ENCODE measurements around the gene DLGAP4.

DLGAP4 gene

DNA sequence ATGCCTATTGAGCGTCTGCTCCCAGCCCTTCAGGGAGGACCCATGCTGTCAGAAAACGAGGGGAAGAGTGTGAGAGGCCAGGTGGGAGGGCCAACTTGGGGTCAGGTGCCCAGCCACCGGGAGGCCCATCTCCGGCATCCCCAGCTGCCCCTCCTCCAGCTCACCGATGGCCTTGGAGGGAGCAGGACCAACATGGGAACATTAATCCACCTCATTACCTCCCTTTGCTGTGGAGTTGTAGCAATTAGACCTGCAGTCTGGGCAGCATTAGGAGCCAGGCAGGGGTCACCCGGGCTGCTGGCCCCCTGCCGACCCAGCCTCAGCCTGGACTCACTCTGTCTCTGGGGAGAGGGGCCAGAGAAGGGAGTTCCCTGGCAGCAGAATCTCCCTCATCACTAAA lies 25.1 kb downstream of the DLGAP4 start:
- Histone ChIP-seq H3K36me3 (ENCODE audit: insufficient read depth) (no peaks in the 10 kb centered on the region), H2AFZ (ENCODE audit: low read depth) (no peak overlapping the region), H3K79me2 (ENCODE audit: insufficient read depth, low read depth) (no peaks in the 10 kb centered on the region), H3K4me2 (no peak overlapping the region), H3K4me3 (IDR thresholded peaks at IDR 0.05; ENCODE audit: insufficient read depth, low read depth, low read length) (no peak overlapping the region), H3K27me3 (ENCODE audit: insufficient read depth, low read depth) (peaks cover 68% of the 10 kb centered on the region), H3K9ac (no peak overlapping the region), H3K4me1 (ENCODE audit: low read depth, poor library complexity, severe bottlenecking) (no peaks in the 10 kb centered on the region), H3K27ac (no peak overlapping the region), H4K20me1 (ENCODE audit: insufficient read depth) (no peaks in the 10 kb centered on the region)
- TF ChIP-seq, protein P1, sequence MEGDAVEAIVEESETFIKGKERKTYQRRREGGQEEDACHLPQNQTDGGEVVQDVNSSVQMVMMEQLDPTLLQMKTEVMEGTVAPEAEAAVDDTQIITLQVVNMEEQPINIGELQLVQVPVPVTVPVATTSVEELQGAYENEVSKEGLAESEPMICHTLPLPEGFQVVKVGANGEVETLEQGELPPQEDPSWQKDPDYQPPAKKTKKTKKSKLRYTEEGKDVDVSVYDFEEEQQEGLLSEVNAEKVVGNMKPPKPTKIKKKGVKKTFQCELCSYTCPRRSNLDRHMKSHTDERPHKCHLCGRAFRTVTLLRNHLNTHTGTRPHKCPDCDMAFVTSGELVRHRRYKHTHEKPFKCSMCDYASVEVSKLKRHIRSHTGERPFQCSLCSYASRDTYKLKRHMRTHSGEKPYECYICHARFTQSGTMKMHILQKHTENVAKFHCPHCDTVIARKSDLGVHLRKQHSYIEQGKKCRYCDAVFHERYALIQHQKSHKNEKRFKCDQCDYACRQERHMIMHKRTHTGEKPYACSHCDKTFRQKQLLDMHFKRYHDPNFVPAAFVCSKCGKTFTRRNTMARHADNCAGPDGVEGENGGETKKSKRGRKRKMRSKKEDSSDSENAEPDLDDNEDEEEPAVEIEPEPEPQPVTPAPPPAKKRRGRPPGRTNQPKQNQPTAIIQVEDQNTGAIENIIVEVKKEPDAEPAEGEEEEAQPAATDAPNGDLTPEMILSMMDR (conservative IDR thresholded peaks at IDR 0.05; ENCODE audit: low read depth, low read length), result no peak

DNA sequence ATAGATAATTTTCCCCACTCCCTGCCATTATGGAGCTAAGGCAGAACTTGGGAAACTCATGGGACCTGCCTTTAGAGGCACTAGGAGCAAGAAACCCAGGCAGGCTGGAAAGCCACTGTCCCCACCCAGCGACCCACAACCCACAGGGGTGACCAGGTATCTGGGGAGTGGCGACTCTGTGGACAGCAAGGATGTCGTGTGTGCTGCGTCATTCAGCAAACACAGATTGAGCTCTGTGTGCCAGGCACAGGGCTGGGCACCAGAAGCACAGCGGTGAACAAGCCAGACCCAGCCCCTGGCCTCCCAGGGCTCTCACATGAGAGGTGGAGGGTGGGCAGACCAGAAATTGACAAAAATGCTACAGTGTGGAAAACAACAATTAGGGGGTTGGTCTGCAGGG lies 27.7 kb downstream of the DLGAP4 start:
- Histone ChIP-seq H2AFZ (ENCODE audit: low read depth) (no peak overlapping the region), H3K4me2 (no peak overlapping the region), H3K4me3 (IDR thresholded peaks at IDR 0.05; ENCODE audit: insufficient read depth, low read depth, low read length) (no peak overlapping the region), H3K27me3 (ENCODE audit: insufficient read depth, low read depth) (peaks cover 92% of the 10 kb centered on the region), H3K79me2 (ENCODE audit: insufficient read depth, low read depth) (no peaks in the 10 kb centered on the region), H3K27ac (no peak overlapping the region), H3K4me1 (ENCODE audit: low read depth, poor library complexity, severe bottlenecking) (no peaks in the 10 kb centered on the region), H3K36me3 (ENCODE audit: insufficient read depth) (no peaks in the 10 kb centered on the region), H4K20me1 (ENCODE audit: insufficient read depth) (no peaks in the 10 kb centered on the region), H3K9ac (no peak overlapping the region)
- TF ChIP-seq, protein P1 (conservative IDR thresholded peaks at IDR 0.05; ENCODE audit: low read depth, low read length), result no peak

DNA sequence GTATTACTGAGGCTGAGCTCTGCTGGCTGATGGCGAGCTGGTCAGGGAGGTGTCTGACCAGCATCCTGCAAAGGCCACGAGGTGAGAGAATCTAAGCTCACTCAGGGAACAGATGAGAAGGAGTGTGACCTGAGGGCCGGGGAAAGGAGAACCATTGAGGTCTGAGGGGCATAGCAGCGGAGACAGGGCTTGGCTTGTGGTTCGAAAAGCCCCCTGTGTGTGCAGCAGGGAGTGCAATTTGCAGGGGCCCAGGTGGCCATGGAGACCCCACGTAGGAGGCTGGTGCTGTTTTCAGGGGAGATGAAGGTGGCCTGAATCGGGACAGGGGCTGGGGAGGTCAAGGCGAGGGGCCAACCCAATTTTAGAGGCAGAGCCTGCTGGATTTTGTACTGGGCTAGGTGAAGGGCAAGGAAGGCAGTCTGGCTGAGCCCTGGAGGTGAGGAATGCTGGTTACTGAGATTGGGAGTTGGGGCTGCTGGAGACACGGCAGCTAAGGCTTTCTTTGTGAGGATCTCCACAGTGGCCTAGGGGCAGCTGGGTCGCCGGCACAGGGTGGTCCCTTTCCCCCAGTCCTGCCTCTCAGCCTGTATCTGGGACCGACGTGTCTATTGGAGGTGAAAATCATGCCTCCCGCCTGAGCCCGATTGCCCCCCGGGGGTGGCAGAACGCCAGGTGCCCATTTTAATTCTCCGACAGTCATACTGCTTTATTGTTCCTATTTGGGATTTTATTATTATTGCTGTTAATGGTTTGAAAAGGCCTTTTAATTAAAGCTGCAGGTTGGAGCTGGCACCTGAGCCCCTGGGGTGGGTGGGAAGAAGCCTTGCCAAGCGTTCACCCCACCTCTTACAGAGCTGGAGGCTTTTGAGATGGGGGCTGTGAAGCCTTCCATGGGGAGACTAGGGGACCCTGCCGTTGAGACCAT lies 28.4 kb downstream of the DLGAP4 start:
- Histone ChIP-seq H4K20me1 (ENCODE audit: insufficient read depth) (no peaks in the 10 kb centered on the region), H3K79me2 (ENCODE audit: insufficient read depth, low read depth) (no peaks in the 10 kb centered on the region), H3K4me1 (ENCODE audit: low read depth, poor library complexity, severe bottlenecking) (no peaks in the 10 kb centered on the region), H3K4me2 (no peak overlapping the region), H3K4me3 (IDR thresholded peaks at IDR 0.05; ENCODE audit: insufficient read depth, low read depth, low read length) (no peak overlapping the region), H3K27ac (no peak overlapping the region), H2AFZ (ENCODE audit: low read depth) (no peak overlapping the region), H3K36me3 (ENCODE audit: insufficient read depth) (no peaks in the 10 kb centered on the region), H3K9ac (no peak overlapping the region), H3K27me3 (ENCODE audit: insufficient read depth, low read depth) (peaks cover 94% of the 10 kb centered on the region)
- TF ChIP-seq, protein P1 (conservative IDR thresholded peaks at IDR 0.05; ENCODE audit: low read depth, low read length), result no peak

DNA sequence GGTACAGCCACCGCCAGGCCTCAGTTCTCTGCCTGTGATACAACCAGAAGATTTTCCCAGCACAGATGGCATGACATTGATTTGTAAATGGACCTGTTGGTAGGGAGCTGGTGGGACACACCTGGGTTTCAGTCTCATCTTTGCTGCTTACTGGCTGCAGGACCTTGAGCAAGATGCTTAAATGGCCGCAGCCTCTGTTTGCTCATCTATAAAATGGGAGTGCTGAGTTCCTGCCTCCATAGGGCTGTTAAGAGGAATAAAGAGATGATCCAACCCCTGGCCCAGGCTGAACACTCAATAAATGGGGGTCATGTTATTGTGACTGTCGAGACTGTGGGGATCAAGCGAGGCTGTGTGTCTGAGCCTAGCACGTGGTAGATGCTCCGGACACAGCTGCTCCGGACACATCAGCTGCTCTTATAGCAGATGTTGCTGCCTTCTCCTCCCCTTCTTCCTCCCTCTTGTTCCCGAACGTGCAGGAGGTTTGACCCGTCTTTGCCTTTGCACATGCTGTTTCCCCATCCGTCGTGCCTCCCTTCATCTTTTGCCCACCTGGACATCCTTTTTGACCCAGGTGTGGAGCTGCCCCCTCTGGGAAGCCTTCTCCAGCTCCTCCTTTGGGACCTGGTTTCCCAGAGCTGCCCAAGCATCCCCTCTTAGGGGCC lies 29.2 kb downstream of the DLGAP4 start:
- no peaks in the 10 kb centered on the region for H3K36me3 ChIP-seq (ENCODE audit: insufficient read depth)
- no peak overlapping the region for H3K4me2 ChIP-seq
- peaks cover 98% of the 10 kb centered on the region for H3K27me3 ChIP-seq (ENCODE audit: insufficient read depth, low read depth)
- no peak overlapping the region for H3K9ac ChIP-seq
- H3K4me3 ChIP-seq (IDR thresholded peaks at IDR 0.05; ENCODE audit: insufficient read depth, low read depth, low read length), result no peak overlapping the region
- H3K27ac ChIP-seq, result no peak overlapping the region
- H4K20me1 ChIP-seq (ENCODE audit: insufficient read depth), result no peaks in the 10 kb centered on the region
- TF ChIP-seq, protein P1 (conservative IDR thresholded peaks at IDR 0.05; ENCODE audit: low read depth, low read length), result no peak
- no peaks in the 10 kb centered on the region for H3K79me2 ChIP-seq (ENCODE audit: insufficient read depth, low read depth)
- no peaks in the 10 kb centered on the region for H3K4me1 ChIP-seq (ENCODE audit: low read depth, poor library complexity, severe bottlenecking)
- no peak overlapping the region for H2AFZ ChIP-seq (ENCODE audit: low read depth)
